Stomach (tissue), 4 donors: ENCODE measurements around the gene INSIG2.

Experiments
- CTCF ChIP-seq, 7 experiments: fragments of 450-650 bp in 4 of 7; fragments of 200-600 bp in 3 of 7; sonication (generic) in 3 of 7; IDR thresholded peaks; one replicate each; pipeline ENCODE4 v1.5.1; 2016 to 2019; ENCODE audit warnings: antibody characterized with exemption in 7 of 7, control low read depth in 2 of 7, mild to moderate bottlenecking in 1 of 7
- POLR2A ChIP-seq, 4 donors: fragments of 450-650 bp; IDR thresholded peaks; one replicate each; pipeline ENCODE4 v1.6.1; 2016; ENCODE audit warnings: antibody characterized with exemption in 4 of 4, control low read depth in 2 of 4, mild to moderate bottlenecking in 1 of 4, moderate library complexity in 1 of 4
- POLR2AphosphoS5 ChIP-seq, 3 donors: sonication (generic); formaldehyde crosslinking; IDR thresholded peaks; one replicate each; pipeline ENCODE4 v1.6.1; 2016; ENCODE audit warnings: antibody characterized with exemption in 3 of 3

GRCh38 chr2:118044103-118044716 is 44.1 kb upstream of the INSIG2 start:
- TF ChIP-seq CTCF (IDR thresholded peaks at IDR 0.05): no peak
- TF ChIP-seq POLR2AphosphoS5 (IDR thresholded peaks at IDR 0.05): no peak
- no peak for TF ChIP-seq POLR2A (IDR thresholded peaks at IDR 0.05)
